ENCODE results near the gene TREX2.

TREX2 gene
- 0 to 0.37 (median 0.15) reads per million in 18 experiments for total RNA-seq

DNA sequence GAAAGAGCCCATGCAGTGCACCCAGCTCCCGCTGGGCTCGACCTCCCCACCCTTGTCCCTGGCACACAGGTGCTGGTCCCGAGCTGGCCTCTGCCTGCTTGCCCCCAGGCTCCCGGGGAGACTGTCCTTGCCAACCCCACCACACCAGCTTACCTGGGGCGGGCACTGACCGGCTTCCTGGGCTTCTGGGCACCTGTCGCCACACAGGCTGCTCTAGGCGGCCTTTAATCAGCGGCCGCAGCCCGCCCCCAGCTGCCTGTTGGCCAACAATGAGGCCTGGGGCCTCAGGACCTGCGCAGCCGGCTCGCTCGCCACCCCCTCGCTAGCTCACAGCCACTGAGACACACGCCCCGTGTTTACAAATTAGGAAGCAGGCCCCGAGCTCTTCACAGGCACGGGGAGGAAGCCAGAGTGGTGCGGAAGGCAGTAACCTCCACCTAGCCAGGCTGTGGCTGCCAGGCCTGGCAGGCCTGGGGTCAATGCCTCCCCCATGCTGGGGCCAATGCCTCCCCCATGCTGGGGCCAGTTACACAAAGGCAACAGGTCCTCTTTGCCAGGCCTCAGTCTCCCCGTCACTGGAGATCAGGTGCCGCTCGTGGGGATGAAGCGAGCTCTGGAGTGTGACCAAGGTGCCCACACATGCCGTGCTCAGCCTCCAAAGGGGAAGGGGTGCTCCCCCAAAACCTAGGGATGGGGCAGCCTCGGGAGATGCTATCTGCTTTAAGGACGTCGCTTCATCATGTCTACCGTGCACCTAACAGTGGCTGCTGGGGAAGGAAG lies at the start of gene TREX2:
Gene TREX2 (minus strand): TSS at position 201 of the 780 bp plus-strand sequence. CDS start 626 bp downstream, outside the sequence.
- DNase-seq = no peak

DNA sequence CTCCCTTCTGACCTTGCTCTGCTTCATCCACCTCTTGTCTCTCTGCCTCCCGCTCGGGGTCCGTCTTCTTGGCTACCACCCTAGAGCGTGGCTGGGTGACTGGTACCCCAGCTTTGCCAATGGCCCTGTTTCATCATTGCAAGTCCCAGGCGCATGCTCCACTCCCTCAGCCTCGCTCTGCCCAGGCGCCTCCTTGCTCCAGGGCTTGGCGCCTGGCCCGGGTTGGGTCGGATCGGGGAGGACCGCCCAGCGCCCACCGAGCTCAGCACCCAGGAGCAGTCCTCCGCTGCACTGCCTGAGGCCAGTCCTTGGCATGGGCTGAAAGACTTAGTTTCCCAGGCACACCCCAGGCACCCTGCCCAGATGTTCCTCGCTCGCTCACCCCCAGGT lies 49.5 kb upstream of the TREX2 start:
- DNase-seq = no peak

GRCh38 chrX:153494541-153495361 lies 48.9 kb upstream of the TREX2 start, which contains the start of gene BGN:
Gene BGN, plus strand, starts transcription at chrX:153494980. Its CDS starts 9,652 bp downstream, at chrX:153504632.
- no peak for DNase-seq

DNA sequence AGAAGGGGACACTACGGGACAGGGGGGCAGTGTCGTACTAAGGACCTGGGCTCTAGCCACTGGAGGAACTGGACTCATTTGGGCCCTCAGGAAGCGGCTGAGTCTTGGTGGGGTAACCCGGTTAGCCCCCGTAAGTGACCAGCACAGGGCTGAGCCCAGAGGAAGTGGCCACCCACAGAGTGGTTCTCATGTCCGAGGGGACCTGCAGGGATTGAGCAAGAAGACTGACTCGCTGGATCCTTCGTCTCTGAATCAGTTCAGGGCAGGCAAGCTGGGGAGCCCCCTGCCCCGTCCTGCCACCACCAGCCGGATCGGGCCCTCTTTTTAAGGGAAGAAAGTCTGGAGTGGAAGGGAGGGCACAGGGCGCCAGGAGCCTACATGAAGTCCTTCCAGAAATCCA lies 48.2 kb upstream of the TREX2 start:
- peak; percentile 3 to 29 for DNase-seq

- DNase-seq = no peak
Observed at GRCh38 chrX:153493085-153493484, 47.2 kb upstream of the TREX2 start.

- DNase-seq = no peak
Observed at GRCh38 chrX:153492543-153492942, 46.7 kb upstream of the TREX2 start.

DNA sequence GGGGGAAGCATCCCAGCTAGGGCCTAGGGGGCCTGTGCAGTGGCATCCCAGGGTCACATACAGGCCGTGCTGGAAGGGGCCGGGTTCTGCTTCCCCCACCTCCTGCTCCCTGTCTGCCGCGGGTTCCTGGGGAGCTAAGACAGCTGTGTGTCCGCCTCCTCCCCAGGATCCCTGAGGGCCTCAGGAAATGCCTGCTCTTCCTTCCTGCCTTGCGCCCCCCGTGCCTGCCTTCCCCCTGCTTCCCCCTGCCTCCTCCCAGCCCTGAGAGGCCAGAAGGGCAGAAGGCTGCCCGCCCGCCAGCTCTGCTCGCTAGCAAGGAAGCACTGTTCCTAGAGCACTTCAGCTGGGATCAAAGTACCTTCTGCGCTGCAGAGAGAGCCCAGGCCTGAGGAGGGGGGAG lies 46.1 kb upstream of the TREX2 start:
- no peak for DNase-seq

DNA sequence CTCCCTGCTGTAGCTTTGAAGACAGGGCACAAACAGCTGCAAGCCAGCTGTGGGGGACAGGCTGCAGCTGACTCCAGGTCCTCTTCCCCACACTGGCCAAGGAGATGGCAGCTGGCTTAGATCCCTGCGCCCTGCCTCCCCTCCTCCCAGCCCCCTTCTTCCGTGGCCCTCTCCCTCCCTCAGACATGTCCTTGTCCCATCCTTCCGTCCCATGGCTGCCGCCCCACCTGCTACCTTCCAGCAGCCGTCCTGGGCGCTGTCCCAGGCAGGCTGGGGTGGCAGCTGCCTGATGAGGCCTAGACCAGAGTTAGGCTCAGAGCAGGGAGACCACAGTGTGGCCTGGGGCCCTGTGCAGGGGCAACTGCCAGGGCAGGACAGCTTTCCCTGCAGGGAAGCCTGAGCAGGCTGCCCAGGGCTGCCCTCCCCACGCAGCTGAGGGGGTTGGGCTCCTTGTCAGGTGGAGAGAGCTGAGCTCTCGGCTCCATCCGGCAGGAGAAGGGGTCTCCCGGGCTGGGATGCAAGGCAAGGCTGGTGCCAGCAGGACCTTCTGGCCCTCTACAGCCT lies 45.6 kb upstream of the TREX2 start:
- DNase-seq = no peak

DNA sequence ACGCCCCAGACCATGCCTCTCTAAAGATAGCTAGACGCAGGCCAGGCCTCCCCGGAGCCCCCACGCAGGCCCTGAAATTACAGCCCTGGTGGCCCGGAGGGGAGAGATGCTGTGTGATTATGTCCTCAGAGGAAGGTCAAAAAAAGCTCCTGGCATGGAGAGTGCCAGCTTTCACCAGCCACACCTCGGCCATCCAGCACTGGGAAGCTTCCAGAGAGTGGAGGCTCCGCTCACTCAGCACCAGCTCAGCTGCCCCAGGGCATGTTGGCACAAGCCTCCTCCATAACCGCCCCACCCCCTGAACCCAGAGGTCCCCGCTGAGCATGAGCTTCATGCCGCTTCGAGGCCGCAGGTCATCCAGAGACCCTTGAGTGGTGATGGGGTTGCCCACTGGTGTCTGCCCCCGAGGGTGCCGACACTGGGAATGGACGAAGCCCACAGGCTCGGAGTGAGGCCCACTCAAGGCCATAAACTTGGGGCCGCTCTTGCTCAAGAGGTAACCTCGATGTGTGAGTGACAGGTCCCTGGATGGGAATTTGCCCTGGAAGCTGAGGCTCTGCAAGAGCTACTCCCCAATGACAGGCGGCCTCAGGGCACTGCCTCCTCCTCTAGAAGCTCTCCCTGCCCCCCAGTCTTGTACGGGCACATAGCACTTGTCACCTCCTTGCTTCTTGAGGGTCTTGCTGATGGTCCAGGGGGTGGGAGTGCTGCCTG lies 44.5 kb upstream of the TREX2 start:
- no peak for DNase-seq

GRCh38 chrX:153488231-153488914 lies 42.5 kb upstream of the TREX2 start:
- DNase-seq = no peak

- DNase-seq = no peak
Observed at GRCh38 chrX:153487590-153488071, 41.8 kb upstream of the TREX2 start.

GRCh38 chrX:153486171-153486570 lies 40.3 kb upstream of the TREX2 start:
- DNase-seq = no peak

- DNase-seq = no peak
Observed at GRCh38 chrX:153485396-153486080, 39.7 kb upstream of the TREX2 start.

- no peak for DNase-seq
Observed at GRCh38 chrX:153482376-153483015, 36.6 kb upstream of the TREX2 start.

DNA sequence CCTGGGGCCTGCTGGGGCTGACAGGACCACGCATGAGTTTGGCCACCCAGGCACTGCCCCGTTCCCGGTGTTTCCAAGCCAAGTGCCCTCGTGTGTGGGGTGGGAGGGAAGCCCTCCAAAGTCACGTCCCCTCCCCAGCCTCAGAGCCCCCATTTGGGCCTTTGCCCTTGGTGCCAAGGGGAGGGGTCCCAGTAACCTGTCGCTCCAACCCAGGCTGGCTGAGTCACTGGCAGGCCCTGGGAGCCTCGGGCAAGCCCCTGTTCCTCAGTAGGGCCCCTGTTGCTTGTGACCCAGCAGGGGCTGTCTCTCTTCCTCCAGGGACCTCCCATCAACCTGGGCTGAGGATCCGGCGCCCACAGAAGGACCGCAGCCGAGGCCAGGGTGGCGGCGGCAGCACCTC lies 35.2 kb upstream of the TREX2 start:
- no peak for DNase-seq

DNA sequence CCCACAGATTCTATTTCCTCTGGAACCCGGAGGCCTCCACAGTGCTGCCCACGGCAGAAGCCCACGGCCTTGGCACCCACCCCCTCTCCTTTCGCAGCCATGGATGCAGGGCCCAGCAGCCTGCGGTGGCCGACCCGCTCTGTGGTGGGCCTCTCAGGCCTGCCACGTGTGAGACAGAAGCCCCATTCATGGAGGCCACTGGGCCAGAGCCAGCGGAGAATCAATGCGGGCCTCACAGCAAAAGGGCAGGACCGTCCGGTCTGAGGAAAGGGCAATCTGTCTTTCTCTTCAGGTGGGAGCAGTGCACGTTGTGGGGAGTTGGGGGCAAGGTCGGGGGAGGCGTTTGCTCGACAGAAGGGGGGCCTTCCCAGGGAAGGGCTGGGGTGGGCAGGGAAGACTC lies 32.9 kb upstream of the TREX2 start:
- no peak for DNase-seq

- DNase-seq = no peak
Observed at GRCh38 chrX:153477901-153478300, 32.0 kb upstream of the TREX2 start.

GRCh38 chrX:153477364-153477857 lies 31.6 kb upstream of the TREX2 start:
- DNase-seq = no peak

- no peak for DNase-seq
Observed at GRCh38 chrX:153476666-153477363, 31.0 kb upstream of the TREX2 start.

- no peak for DNase-seq
Observed at GRCh38 chrX:153475751-153476281, 30.0 kb upstream of the TREX2 start.
